Heart left ventricle (tissue), 16 donors: ENCODE results near the gene CHST7. TPM values are rescaled to one million over a fixed set of nuclear protein-coding genes. Genes with fewer than 3 reads are reported as not detected.

Experiments
- ATAC-seq, 4 donors: fragments of 200-7000 bp; cut with Tn5 transposase; one replicate each; pipeline ENCODE4 v1.9.1; 2020 to 2022; ENCODE audit warnings: moderate library complexity in 4 of 4, mild to moderate bottlenecking in 3 of 4, moderate number of reproducible peaks in 1 of 4
- DNase-seq, 5 donors: peaks; one replicate each; pipeline ENCODE4 v3.0.0-alpha.2; 2020
- H3K27ac ChIP-seq, 12 donors: fragments of 200-600 bp; sonication (generic) in 4 of 12; one replicate each; pipeline versions ENCODE4 v1.5.0 to v1.8.0; 2016 to 2022; ENCODE audit warnings: mild to moderate bottlenecking in 2 of 12
- H3K27me3 ChIP-seq, 9 donors: fragments of 200-600 bp; sonication (generic) in 2 of 9; one replicate each; pipeline versions ENCODE4 v1.5.1 to v1.8.0; 2016 to 2022; ENCODE audit warnings: mild to moderate bottlenecking in 3 of 9
- H3K36me3 ChIP-seq, 9 donors: fragments of 200-600 bp; sonication (generic) in 2 of 9; one replicate each; pipeline versions ENCODE4 v1.5.0 to v1.8.0; 2018 to 2022; ENCODE audit warnings: mild to moderate bottlenecking in 2 of 9
- H3K4me1 ChIP-seq, 12 donors: fragments of 200-600 bp; sonication (generic) in 4 of 12; one replicate each; pipeline versions ENCODE4 v1.5.0 to v1.8.0; 2016 to 2022; ENCODE audit warnings: mild to moderate bottlenecking in 3 of 12
- H3K4me3 ChIP-seq, 12 donors: fragments of 200-600 bp; sonication (generic) in 4 of 12; one replicate each; pipeline versions ENCODE4 v1.5.0 to v1.8.0; 2017 to 2022; ENCODE audit warnings: mild to moderate bottlenecking in 9 of 12, moderate library complexity in 4 of 12
- H3K9me3 ChIP-seq, 12 donors: fragments of 200-600 bp; sonication (generic) in 4 of 12; one replicate each; pipeline versions ENCODE4 v1.5.0 to v1.8.0; 2016 to 2022; ENCODE audit warnings: mild to moderate bottlenecking in 1 of 12
- CTCF ChIP-seq, 12 donors: fragments of 200-600 bp; sonication (generic) in 4 of 12; IDR thresholded peaks; one replicate each; pipeline versions ENCODE4 v1.5.0 to v1.8.0; 2018 to 2022; ENCODE audit warnings: antibody characterized with exemption in 12 of 12, mild to moderate bottlenecking in 5 of 12
- POLR2A ChIP-seq, 2 donors: fragments of 450-650 bp; IDR thresholded peaks; one replicate each; pipeline ENCODE4 v1.6.1; 2017; ENCODE audit warnings: antibody characterized with exemption in 2 of 2, mild to moderate bottlenecking in 2 of 2, moderate library complexity in 2 of 2
- whole genome bisulfite sequencing, 4 donors: extraction: QIAGEN DNeasy Blood & Tissue Kit in 2 of 4; methylation state at CpG; one replicate each; pipeline versions ENCODE4 v1.1.5 to v1.1.7; 2013 to 2018; 5-methylcytosine and 5-hydroxymethylcytosine counted together
- intact Hi-C, 10 donors: fragments of 100-400 bp; cut with DNase I; formaldehyde crosslinking; loops; one replicate each; pipeline versions ENCODE4 v1.11.1 to v1.14.2; 2022
- polyA plus RNA-seq, 2 donors: library from polyadenylated mRNA; stranded (reverse); fragments of 200-250 nt; gene quantifications; one replicate each; pipeline ENCODE4 v1.2.3, GENCODE V29; 2013
- total RNA-seq, 9 donors: library from RNA; depleted of rRNA in 2 of 9; stranded (reverse); fragments of >200 nt in 2 of 9; fragmentation: NEBNext Ultra II Directional in 3 of 9; extraction: Animal tissue kit (Norgen Biotek cat#: 25700) in 3 of 9; gene quantifications; one replicate each; pipeline versions ENCODE4 v1.1.0 to v1.2.4, GENCODE V29; 2016 to 2023
- donor health status: ischemic (EF 13 %, LVEDD 7.1; RV severe dilation, severe dysfunction).
- donor health status: healthy with polysubstance abuse.
- donor health status: DM: no; HTN: yes; CAD: no.
- donor health status: DM: no; HTN: no; CAD: no.
- donor health status: ischemic (EF 25% LVEDD 6.9; RV normal size, moderate dysfunction).
- donor health status: ischemic (EF 25% LVEDD 5.7; RV mildly dilated, moderate dysfunction).
- donor health status: healthy.
- donor health status: DM: yes; HTN: yes; CAD: no.
- donor health status: ischemic (EF 35%, LVEDD 5.7; RV mildly dilated, moderate dysfunction).
- donor health status: nonischemic (EF 11% LVEDD 7.7; RV severe dilation, severe dysfunction).
- donor health status: DM: yes; HTN: yes; CAD: no.
- donor health status: PGD.
- donor health status: ischemic (EF 29% LVEDD 5.4; RV normal size, mild dysfunction).
- donor health status: nonischemic (EF 23%, LVEDD 6.1; RV moderate dilation, normal function).

The CHST7 gene
- total and polyA plus RNA-seq, 11 donors, result 3.6 to 41.8 (median 15.0) TPM

- ATAC-seq, result no peak
- Histone ChIP-seq H3K36me3 (no peaks in the 10 kb centered on the region), H3K27me3 (peaks cover 0 to 13% (median 0%) of the 10 kb centered on the region in 9 donors), H3K27ac (no peak overlapping the region), H3K4me1 (peaks cover 0 to 24% (median 10%) of the 10 kb centered on the region in 12 donors), H3K9me3 (no peaks in the 10 kb centered on the region), H3K4me3 (no peak overlapping the region)
- TF ChIP-seq POLR2A (IDR thresholded peaks at IDR 0.05), result no peak
- no peak for TF ChIP-seq CTCF (IDR thresholded peaks at IDR 0.05)
- no peak for DNase-seq
- intact Hi-C loops, result loop anchor here in 1 of 10 donors (5.0 kb wide), 1 partner anchor 88 kb away; no protein-coding TSS in a partner anchor
- WGBS, 4 donors, result 65 to 99% (median 86%) methylated on average over 4 of the region's 4 CpGs
Observed at GRCh38 chrX:46645614-46646013, 72.0 kb downstream of the CHST7 start.

DNA sequence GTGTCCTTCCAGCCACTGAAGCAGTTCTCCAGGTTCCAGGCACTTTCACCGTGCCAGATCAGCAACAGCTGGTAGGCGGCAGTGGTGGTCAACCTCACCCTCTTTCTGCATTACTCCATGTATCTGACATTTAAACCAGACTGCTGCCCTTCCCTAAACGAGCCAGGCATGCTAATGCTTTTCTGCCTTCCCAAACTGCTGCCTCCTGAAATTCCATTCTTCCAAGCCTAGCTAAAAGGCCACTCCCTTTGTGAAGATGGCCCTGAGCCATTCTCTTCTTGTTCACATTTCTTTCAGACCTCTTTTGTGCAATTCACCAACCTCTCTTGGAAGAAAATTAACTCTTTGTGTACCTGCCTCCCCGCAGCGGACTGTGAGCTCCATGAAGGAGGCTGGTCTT, 73.7 kb downstream of the CHST7 start:
- DNase-seq (no peak), ATAC-seq (no peak)
- H3K27ac ChIP-seq, result no peak overlapping the region
- peaks cover 0 to 22% (median 10%) of the 10 kb centered on the region in 12 donors for H3K4me1 ChIP-seq
- H3K4me3 ChIP-seq, result no peak overlapping the region
- intact Hi-C loops, result loop anchor here in 2 of 10 donors (1.0 to 5.0 kb wide), 2 partner anchors 39 to 90 kb away; no protein-coding TSS in a partner anchor
- peaks cover 0 to 13% (median 0%) of the 10 kb centered on the region in 9 donors for H3K27me3 ChIP-seq
- no peak for TF ChIP-seq CTCF (IDR thresholded peaks at IDR 0.05)
- no peak for TF ChIP-seq POLR2A (IDR thresholded peaks at IDR 0.05)
- 72 to 86% (median 78%) methylated on average over 5 of the region's 5 CpGs for WGBS, 4 donors
- no peaks in the 10 kb centered on the region for H3K36me3 ChIP-seq
- no peaks in the 10 kb centered on the region for H3K9me3 ChIP-seq

Other genes starting within 250 kb of the CHST7 start
- gene ZNF674, start 28.3 kb upstream of the CHST7 start, total RNA-seq, result 1 to 10 TPM in 8 of 9 donors, under 1 TPM in 1; 0.81 to 5.6 (median 3.8) TPM
- 1 to 10 TPM; 1.0 to 2.0 TPM for gene ZNF674, start 28.3 kb upstream of the CHST7 start, polyA plus RNA-seq
- gene SLC9A7, start 185.4 kb downstream of the CHST7 start, total RNA-seq, result 1 to 10 TPM; 1.9 to 8.6 (median 2.6) TPM
- gene SLC9A7, start 185.4 kb downstream of the CHST7 start, polyA plus RNA-seq, result 1 to 10 TPM in 1 of 2 donors, under 1 TPM in 1; 0.46 to 1.1 TPM